Keratinocyte (primary cell): ENCODE data around the gene SPATC1L. TPM values are rescaled to one million over a fixed set of nuclear protein-coding genes. Genes with fewer than 3 reads are reported as not detected.

Experiments
- DNase-seq: peaks from one replicate; pipeline ENCODE4 v3.0.0-alpha.2; 2011; ENCODE audit warnings: low read depth, missing footprints, low spot score
- FAIRE-seq: peaks from 2 replicates; lab custom pipeline; 2011; peaks lifted over from hg19 to GRCh38; lab: Jason Lieb, UNC
- H2AFZ ChIP-seq: 2 replicates; pipeline ENCODE4 v1.6.0; 2012; ENCODE audit warnings: low read length, control low read depth, inconsistent platforms; ENCODE audit not compliant: control insufficient read depth
- H3K27ac ChIP-seq: 2 replicates; pipeline ENCODE4 v1.5.1; 2011; ENCODE audit warnings: low read length; ENCODE audit not compliant: control insufficient read depth, insufficient read depth
- H3K27me3 ChIP-seq: 3 replicates; pipeline ENCODE4 v1.6.0; 2011; ENCODE audit warnings: low read length; ENCODE audit not compliant: control insufficient read depth, insufficient read depth; ENCODE audit errors: extremely low read depth
- H3K36me3 ChIP-seq, 2 experiments: 2 replicates in 1 of 2; 3 replicates in 1 of 2; pipeline ENCODE4 v1.5.1; 2011; ENCODE audit warnings: low read length in 2 of 2, mild to moderate bottlenecking in 1 of 2; ENCODE audit not compliant: control insufficient read depth in 2 of 2, insufficient read depth in 2 of 2; ENCODE audit errors: extremely low read depth in 1 of 2
- H3K4me1 ChIP-seq: 3 replicates; pipeline ENCODE4 v1.5.1; 2011; ENCODE audit warnings: low read length; ENCODE audit not compliant: control insufficient read depth, insufficient read depth; ENCODE audit errors: extremely low read depth
- H3K4me2 ChIP-seq: 3 replicates; pipeline ENCODE4 v1.6.0; 2011; ENCODE audit warnings: low read depth, low read length; ENCODE audit not compliant: control insufficient read depth, insufficient read depth; ENCODE audit errors: extremely low read depth
- H3K4me3 ChIP-seq, 3 experiments: fragments of 200-600 bp in 1 of 3; sonication (generic) in 1 of 3; 2 replicates in 2 of 3; 3 replicates in 1 of 3; pipeline ENCODE4 v1.5.1; 2011 to 2016; ENCODE audit warnings: low read length in 3 of 3, mild to moderate bottlenecking in 3 of 3, control low read depth in 2 of 3, inconsistent platforms in 1 of 3, low read depth in 1 of 3, mixed read lengths in 1 of 3, mixed run types in 1 of 3, moderate library complexity in 1 of 3; ENCODE audit not compliant: control insufficient read depth in 2 of 3, insufficient read depth in 2 of 3; ENCODE audit errors: extremely low read depth in 1 of 3
- H3K79me2 ChIP-seq: 2 replicates; pipeline ENCODE4 v1.6.0; 2012; ENCODE audit warnings: low read length; ENCODE audit not compliant: control insufficient read depth, insufficient read depth
- H3K9ac ChIP-seq: 3 replicates; pipeline ENCODE4 v1.6.0; 2011; ENCODE audit warnings: low read length; ENCODE audit not compliant: control insufficient read depth, insufficient read depth; ENCODE audit errors: extremely low read depth
- H3K9me1 ChIP-seq: 3 replicates; pipeline ENCODE4 v1.6.0; 2011; ENCODE audit warnings: low read length; ENCODE audit not compliant: control insufficient read depth, insufficient read depth; ENCODE audit errors: extremely low read depth
- H3K9me3 ChIP-seq: 2 replicates; pipeline ENCODE4 v1.5.1; 2012; ENCODE audit warnings: low read depth, low read length; ENCODE audit not compliant: control insufficient read depth
- H4K20me1 ChIP-seq: 3 replicates; pipeline ENCODE4 v1.6.0; 2011; ENCODE audit warnings: low read length; ENCODE audit not compliant: control insufficient read depth, insufficient read depth; ENCODE audit errors: extremely low read depth
- CTCF ChIP-seq, 3 experiments: IDR thresholded peaks in 1 of 3; conservative IDR thresholded peaks in 1 of 3; optimal IDR thresholded peaks in 1 of 3; 2 replicates in 2 of 3; 3 replicates in 1 of 3; pipeline versions ENCODE3 to v1.5.1; 2011; ENCODE audit warnings: low read length in 3 of 3, mild to moderate bottlenecking in 3 of 3, moderate library complexity in 2 of 3, control low read depth in 1 of 3, inconsistent platforms in 1 of 3; ENCODE audit not compliant: insufficient read depth in 2 of 3; ENCODE audit errors: extremely low read depth in 1 of 3
- EZH2 ChIP-seq: IDR thresholded peaks from one replicate; pipeline ENCODE4 v1.6.1; 2012; ENCODE audit warnings: inconsistent platforms, mild to moderate bottlenecking, low read length, moderate library complexity
- dilution Hi-C: fragments of 300-500 bp; cut with MboI; formaldehyde crosslinking; loops from one replicate; pipeline ENCODE4 v1.7.0; 2020; ENCODE audit warnings: low sequenced_read_pairs; ENCODE audit not compliant: extremely low pct_ligation_motif_present
- polyA plus RNA-seq, 5 experiments: library from polyadenylated mRNA; depleted of rRNA in 3 of 5; stranded (reverse) in 3 of 5; stranded (forward) in 1 of 5; unstranded in 1 of 5; fragments of >200 nt; gene quantifications; 1 replicate in 1 of 5; 2 replicates in 3 of 5; 3 replicates in 1 of 5; pipeline versions ENCODE4 v1.2.1 to v1.2.3, GENCODE V29; 2011 to 2012; ENCODE audit warnings: missing spikeins in 2 of 5, low read depth in 1 of 5, low replicate concordance in 1 of 5

The SPATC1L gene
- polyA plus RNA-seq, 1 donor (not counting 4 experiments of a cell fraction or from before 2014, with no cell fraction given), result 1.3 TPM

GRCh38 chr21:46152927-46153246, 31.4 kb downstream of the SPATC1L start:
- Histone ChIP-seq H3K9ac (no peak overlapping the region), H3K27ac (no peak overlapping the region), H3K36me3 (no peaks in the 10 kb centered on the region), H3K9me1 (no peaks in the 10 kb centered on the region), H3K79me2 (no peaks in the 10 kb centered on the region), H3K4me2 (peak overlapping the region; percentile 41), H3K4me1 (no peaks in the 10 kb centered on the region), H3K4me3 (peak overlapping the region in 2 of 3 experiments; percentile 2 to 13), H3K27me3 (no peaks in the 10 kb centered on the region), H4K20me1 (no peaks in the 10 kb centered on the region), H3K9me3 (no peaks in the 10 kb centered on the region), H2AFZ (peak overlapping the region; percentile 37)
- FAIRE-seq (no peak), DNase-seq (no peak)
- dilution Hi-C loops, result no loop called here
- TF ChIP-seq EZH2, result no peak
- TF ChIP-seq CTCF (optimal IDR thresholded peaks at IDR 0.05 in 1 of 3, IDR thresholded peaks at IDR 0.05 in 1 of 3, conservative IDR thresholded peaks at IDR 0.05 in 1 of 3; ENCODE audit: extremely low read depth in 1 of 3, insufficient read depth in 2 of 3, low read length in 3 of 3), result no peak

GRCh38 chr21:46151989-46152926, 32.0 kb downstream of the SPATC1L start:
- no peaks in the 10 kb centered on the region for H3K36me3 ChIP-seq
- H3K4me2 ChIP-seq, result no peak overlapping the region
- dilution Hi-C loops, result no loop called here
- no peak overlapping the region for H2AFZ ChIP-seq
- H3K9me3 ChIP-seq, result no peaks in the 10 kb centered on the region
- H3K27me3 ChIP-seq, result no peaks in the 10 kb centered on the region
- H3K9ac ChIP-seq, result no peak overlapping the region
- H3K79me2 ChIP-seq, result no peaks in the 10 kb centered on the region
- no peak for TF ChIP-seq CTCF (optimal IDR thresholded peaks at IDR 0.05 in 1 of 3, IDR thresholded peaks at IDR 0.05 in 1 of 3, conservative IDR thresholded peaks at IDR 0.05 in 1 of 3; ENCODE audit: extremely low read depth in 1 of 3, insufficient read depth in 2 of 3, low read length in 3 of 3)
- TF ChIP-seq EZH2, result no peak
- H4K20me1 ChIP-seq, result no peaks in the 10 kb centered on the region
- no peak overlapping the region for H3K4me3 ChIP-seq
- H3K27ac ChIP-seq, result no peak overlapping the region
- H3K4me1 ChIP-seq, result no peaks in the 10 kb centered on the region
- DNase-seq, result no peak
- H3K9me1 ChIP-seq, result no peaks in the 10 kb centered on the region
- no peak for FAIRE-seq
